ENCODE results near the gene UNC119.

Gene UNC119

DNA sequence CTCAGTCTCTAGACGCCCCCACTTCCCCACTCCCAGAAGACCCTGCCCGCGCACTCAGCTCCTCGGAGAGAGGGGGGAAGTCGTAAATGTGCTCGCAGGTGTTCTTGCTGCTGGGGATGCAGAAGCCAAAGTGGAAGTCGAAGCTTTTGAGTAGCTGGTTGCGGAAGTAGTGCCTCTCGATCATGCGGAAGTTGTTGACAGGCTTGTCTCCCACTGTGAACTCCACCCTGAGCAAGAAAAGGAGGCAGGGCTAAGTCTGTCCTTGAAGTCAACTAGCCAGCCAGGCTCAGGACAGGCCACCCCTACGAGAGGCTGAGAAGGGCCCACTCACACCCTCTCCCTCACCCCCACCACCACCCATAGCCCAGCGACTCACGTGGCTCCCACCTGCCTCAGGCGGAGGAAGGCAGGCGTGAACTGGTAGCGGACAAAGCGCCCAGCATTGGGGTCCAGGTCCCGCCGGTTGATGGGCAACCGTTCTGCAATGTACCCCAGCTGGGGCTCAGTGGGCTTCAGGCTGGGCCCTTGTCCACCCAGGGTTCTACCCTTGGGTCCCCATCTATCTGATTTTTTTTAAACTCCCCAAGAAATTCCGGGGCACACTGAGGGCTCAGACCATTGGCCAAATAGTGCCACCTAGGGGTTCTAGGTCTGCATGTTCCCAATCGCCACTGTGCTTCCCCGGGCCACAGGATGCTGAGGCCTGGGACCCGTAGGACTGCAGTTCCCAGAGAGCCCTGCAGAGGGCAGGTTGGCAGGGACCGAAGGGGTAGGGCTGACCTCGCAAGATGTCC, 4.6 kb downstream of the UNC119 start:
- ChIA-PET POLR2A (no interaction called here), CTCF (interaction anchor here (0.7 to 6.3 kb wide), 34 partner anchors 10 to 600 kb away, joined by 3 to 83 read pairs (median 4); partner anchors contain the start of genes ALDOC, PIGS and SPAG5)
- DNase-seq (ENCODE audit: extremely low spot score), result peak; percentile 84
- TF ChIP-seq, protein P1, sequence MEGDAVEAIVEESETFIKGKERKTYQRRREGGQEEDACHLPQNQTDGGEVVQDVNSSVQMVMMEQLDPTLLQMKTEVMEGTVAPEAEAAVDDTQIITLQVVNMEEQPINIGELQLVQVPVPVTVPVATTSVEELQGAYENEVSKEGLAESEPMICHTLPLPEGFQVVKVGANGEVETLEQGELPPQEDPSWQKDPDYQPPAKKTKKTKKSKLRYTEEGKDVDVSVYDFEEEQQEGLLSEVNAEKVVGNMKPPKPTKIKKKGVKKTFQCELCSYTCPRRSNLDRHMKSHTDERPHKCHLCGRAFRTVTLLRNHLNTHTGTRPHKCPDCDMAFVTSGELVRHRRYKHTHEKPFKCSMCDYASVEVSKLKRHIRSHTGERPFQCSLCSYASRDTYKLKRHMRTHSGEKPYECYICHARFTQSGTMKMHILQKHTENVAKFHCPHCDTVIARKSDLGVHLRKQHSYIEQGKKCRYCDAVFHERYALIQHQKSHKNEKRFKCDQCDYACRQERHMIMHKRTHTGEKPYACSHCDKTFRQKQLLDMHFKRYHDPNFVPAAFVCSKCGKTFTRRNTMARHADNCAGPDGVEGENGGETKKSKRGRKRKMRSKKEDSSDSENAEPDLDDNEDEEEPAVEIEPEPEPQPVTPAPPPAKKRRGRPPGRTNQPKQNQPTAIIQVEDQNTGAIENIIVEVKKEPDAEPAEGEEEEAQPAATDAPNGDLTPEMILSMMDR (IDR thresholded peaks at IDR 0.05; ENCODE audit: control extremely low read depth, extremely low read depth, low read depth, missing control alignments), result peak; percentile 91

DNA sequence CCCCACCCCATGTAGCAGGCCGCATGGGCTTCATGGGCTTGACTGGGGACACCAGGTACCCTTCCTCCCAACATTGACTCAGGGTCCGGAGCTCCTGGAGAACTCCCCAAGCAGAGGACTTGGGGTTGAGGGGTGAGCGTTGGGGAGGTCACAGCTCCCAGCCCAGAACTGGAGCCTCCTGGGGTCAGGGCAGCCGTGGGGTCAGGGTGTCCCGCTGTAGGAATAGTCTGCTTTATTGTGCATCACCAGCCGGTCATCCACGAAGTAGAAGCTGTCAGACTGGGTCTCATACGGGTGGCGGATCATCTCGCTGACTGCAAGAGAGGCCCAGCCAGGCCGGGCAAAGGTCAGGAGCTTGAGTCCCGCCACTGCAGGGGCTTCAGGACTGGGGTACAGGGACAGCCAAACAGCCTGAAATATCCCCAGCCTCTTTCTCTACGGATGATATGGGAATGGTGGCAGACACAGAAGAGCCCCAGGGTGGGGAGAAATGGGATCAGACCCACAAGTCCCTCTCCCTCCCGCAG, 5.3 kb downstream of the UNC119 start:
- ChIA-PET CTCF (interaction anchor here (0.7 to 6.3 kb wide), 24 partner anchors 9 to 601 kb away, joined by 3 to 83 read pairs (median 4); partner anchors contain the start of genes ALDOC, PIGS and SPAG5), POLR2A (no interaction called here)
- TF ChIP-seq, protein P1 (IDR thresholded peaks at IDR 0.05; ENCODE audit: control extremely low read depth, extremely low read depth, low read depth, missing control alignments), result no peak
- no peak for DNase-seq (ENCODE audit: extremely low spot score)

DNA sequence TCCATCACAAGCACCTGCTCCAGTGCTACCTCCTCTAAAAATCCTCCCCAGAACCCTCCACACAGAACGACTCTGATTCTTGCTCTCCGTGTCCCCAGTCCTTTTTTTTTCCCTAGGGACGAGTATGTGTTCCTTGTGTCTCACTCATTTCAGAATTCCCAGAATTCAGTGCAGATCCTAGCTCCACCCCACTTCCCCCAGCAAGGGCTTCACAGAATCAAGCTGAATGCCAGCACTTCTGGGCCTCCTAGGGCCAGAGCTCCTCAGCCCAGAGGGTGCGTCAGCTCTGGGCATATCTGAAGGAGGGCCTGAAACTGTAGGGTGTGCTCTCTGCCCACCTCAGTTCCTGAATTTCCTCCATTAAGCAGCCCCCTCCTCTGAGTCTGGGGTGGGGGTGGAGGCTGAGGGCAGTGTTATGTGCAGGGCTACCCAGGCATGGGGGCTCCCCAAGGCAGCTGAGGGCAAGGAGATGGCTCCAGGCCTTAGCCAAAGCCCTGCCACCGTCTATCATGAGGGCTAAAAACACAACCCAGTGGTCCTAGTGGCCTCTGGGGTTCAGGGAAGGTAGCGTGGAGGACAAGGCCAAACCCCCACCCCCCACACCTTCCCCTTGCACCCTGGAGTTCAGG, 6.5 kb downstream of the UNC119 start:
- CTCF ChIA-PET, result interaction anchor here (1.0 to 6.3 kb wide), 9 partner anchors 8 to 129 kb away, joined by 3 to 83 read pairs (median 9); partner anchors contain the start of genes PIGS and SPAG5

DNA sequence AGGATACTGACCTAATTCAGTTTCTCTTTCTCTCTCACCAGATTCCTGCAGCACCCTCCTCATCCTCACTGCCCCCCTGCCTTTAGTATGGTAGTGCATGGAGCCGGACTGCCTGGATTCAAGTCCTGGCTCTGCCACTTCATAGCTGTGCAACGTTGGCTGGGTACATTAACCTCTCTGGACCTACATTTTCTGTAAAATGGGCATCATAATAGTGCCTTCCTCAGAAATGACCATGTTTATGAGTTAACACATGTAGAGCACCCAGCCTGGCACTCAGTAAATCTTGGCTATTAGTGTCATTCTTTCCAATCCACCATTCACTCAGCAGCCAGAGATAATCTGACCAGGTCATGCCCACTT, 7.3 kb downstream of the UNC119 start:
- no peak for DNase-seq (ENCODE audit: extremely low spot score)
- ChIA-PET CTCF (interaction anchor here (1.2 to 5.1 kb wide), 2 partner anchors 9 to 49 kb away, joined by 3 to 48 read pairs; no protein-coding TSS in a partner anchor), POLR2A (no interaction called here)
- TF ChIP-seq, protein P1 (IDR thresholded peaks at IDR 0.05; ENCODE audit: control extremely low read depth, extremely low read depth, low read depth, missing control alignments), result no peak

More for the DNA sequence above, 6.5 kb downstream of the UNC119 start:
- TF ChIP-seq, protein P1 (IDR thresholded peaks at IDR 0.05; ENCODE audit: control extremely low read depth, extremely low read depth, low read depth, missing control alignments), result no peak
- POLR2A ChIA-PET, result no interaction called here
- no peak for DNase-seq (ENCODE audit: extremely low spot score)

DNA sequence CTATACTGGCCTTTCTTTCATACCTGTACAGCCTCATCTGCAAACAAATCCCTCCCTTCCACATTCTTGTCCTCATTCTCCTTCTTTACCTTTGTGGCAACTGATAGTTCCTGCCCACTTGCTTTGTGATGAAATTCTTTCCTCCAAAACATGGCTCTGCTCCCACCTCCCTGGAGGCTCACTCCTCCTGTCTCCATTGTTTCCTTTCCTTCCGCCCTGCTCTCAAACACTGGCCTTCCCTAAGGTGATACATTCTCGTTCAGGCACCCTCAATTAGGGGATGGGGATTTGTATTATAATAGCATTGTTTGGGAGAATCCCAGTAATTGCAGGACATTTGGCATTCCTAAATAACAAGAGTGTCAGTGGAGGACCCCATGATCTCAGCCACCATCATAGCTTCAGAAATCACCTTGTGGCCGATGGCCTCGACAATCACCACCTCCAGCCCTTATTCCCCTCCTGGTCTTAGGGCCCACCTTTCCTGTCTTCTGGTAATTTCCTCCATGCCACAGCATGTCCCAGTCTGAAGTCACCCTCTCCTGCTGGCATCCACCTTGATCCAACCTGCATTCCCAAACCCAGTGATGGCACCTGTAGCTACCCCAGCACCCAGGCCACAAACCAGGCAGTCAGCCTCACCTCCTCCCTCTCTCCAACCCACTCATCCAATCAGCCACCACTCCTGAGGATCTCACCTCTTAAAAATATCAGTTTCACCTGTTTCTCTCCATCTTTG, 7.9 kb downstream of the UNC119 start:
- TF ChIP-seq, protein P1 (IDR thresholded peaks at IDR 0.05; ENCODE audit: control extremely low read depth, extremely low read depth, low read depth, missing control alignments), result no peak
- ChIA-PET POLR2A (no interaction called here), CTCF (interaction anchor here (1.2 to 15.2 kb wide), 2 partner anchors 9 to 47 kb away, joined by 3 to 260 read pairs; no protein-coding TSS in a partner anchor)
- no peak for DNase-seq (ENCODE audit: extremely low spot score)

DNA sequence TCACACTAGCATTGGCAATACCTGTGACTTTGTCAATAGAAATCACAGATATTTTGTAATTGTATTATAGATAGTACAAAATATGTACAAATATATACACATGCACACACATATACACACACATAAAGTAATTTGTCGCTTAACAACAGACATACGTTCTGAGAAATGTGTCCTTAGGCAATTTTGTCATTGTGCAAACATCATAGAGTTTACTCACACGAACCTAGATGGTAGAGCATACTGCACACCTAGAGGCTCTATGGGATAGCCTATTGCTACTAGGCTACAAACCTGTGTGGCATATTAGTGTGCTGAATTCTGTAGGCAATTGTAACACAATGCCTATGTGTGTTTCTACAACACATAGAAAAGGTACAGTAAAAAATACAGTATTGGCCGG, 11.0 kb downstream of the UNC119 start:
- TF ChIP-seq, protein P1 (IDR thresholded peaks at IDR 0.05; ENCODE audit: control extremely low read depth, extremely low read depth, low read depth, missing control alignments), result no peak
- no peak for DNase-seq (ENCODE audit: extremely low spot score)
- CTCF ChIA-PET, result interaction anchor here (0.8 to 15.2 kb wide), 10 partner anchors 8 to 61 kb away, joined by 3 to 260 read pairs (median 10); partner anchors contain the start of gene ALDOC
- POLR2A ChIA-PET, result interaction anchor here (0.7 kb wide), 1 partner anchor 20 kb away, joined by 3 read pairs; no protein-coding TSS in a partner anchor
